ENCODE measurements around the gene ALDH2.

DNA sequence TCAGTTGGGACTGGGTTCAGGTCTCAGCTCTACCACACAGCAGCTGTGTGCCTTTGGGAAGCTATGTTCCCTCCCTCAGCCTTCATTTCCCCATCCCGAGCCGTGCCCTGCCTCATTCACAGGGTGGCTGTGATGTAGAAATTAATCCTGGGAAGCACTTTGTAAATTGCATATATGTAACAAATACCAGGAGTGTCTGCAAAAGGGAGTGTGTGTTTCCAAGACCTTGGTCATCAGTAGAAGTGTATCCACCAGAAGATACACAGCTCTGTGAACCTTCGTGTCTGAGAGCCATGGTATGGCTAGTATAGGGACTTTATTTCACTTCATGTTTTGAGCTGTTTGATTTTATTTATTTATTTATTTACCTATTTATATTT is 26.1 kb downstream of the ALDH2 start:
- TF ChIP-seq, protein P1, sequence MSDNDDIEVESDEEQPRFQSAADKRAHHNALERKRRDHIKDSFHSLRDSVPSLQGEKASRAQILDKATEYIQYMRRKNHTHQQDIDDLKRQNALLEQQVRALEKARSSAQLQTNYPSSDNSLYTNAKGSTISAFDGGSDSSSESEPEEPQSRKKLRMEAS (IDR thresholded peaks at IDR 0.05; ENCODE audit: low read depth, low read length) = no peak
- TF ChIP-seq, protein P2, sequence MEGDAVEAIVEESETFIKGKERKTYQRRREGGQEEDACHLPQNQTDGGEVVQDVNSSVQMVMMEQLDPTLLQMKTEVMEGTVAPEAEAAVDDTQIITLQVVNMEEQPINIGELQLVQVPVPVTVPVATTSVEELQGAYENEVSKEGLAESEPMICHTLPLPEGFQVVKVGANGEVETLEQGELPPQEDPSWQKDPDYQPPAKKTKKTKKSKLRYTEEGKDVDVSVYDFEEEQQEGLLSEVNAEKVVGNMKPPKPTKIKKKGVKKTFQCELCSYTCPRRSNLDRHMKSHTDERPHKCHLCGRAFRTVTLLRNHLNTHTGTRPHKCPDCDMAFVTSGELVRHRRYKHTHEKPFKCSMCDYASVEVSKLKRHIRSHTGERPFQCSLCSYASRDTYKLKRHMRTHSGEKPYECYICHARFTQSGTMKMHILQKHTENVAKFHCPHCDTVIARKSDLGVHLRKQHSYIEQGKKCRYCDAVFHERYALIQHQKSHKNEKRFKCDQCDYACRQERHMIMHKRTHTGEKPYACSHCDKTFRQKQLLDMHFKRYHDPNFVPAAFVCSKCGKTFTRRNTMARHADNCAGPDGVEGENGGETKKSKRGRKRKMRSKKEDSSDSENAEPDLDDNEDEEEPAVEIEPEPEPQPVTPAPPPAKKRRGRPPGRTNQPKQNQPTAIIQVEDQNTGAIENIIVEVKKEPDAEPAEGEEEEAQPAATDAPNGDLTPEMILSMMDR (IDR thresholded peaks at IDR 0.05; ENCODE audit: low read depth, low read length) = no peak

All from NB4 (cell line).